T-helper 1 cell treated with Interleukin-12 subunit alpha and Interleukin-12 subunit beta and Interleukin-4 antibody, amounts not matched to agents 30 μg/mL and 1 μg/mL, for 36 hours (primary cell): ENCODE data around the gene B4GALT5.
"Not testable (repeated sequence)": the region's sequence is repeated elsewhere in the genome, so short reads cannot be mapped to it uniquely, and the experiment has no call there.

Experiments used
- H3K27ac Mint-ChIP-seq: one replicate; pipeline ENCODE4 v1.8.0; 2021; ENCODE audit warnings: mild to moderate bottlenecking, mixed read lengths
- H3K27me3 Mint-ChIP-seq: one replicate; pipeline ENCODE4 v1.8.0; 2021; ENCODE audit warnings: low read depth, mixed read lengths
- H3K36me3 Mint-ChIP-seq: one replicate; pipeline ENCODE4 v1.8.0; 2021; ENCODE audit warnings: low read depth, mixed read lengths
- H3K4me1 Mint-ChIP-seq: one replicate; pipeline ENCODE4 v1.8.0; 2021; ENCODE audit warnings: low read depth, mixed read lengths
- H3K4me3 Mint-ChIP-seq: one replicate; pipeline ENCODE4 v1.8.0; 2021; ENCODE audit warnings: mild to moderate bottlenecking, moderate library complexity, mixed read lengths
- H3K9me3 Mint-ChIP-seq: one replicate; pipeline ENCODE4 v1.8.0; 2021; ENCODE audit warnings: mixed read lengths

Gene B4GALT5

GRCh38 chr20:49748525-49748838 is 34.8 kb upstream of the B4GALT5 start:
- H3K4me3 Mint-ChIP-seq, result no peak overlapping the region
- H3K4me1 Mint-ChIP-seq, result peaks cover 8% of the 10 kb centered on the region
- no peaks in the 10 kb centered on the region for H3K9me3 Mint-ChIP-seq
- H3K27ac Mint-ChIP-seq, result no peak overlapping the region
- H3K27me3 Mint-ChIP-seq, result peaks cover 38% of the 10 kb centered on the region
- no peaks in the 10 kb centered on the region for H3K36me3 Mint-ChIP-seq

DNA sequence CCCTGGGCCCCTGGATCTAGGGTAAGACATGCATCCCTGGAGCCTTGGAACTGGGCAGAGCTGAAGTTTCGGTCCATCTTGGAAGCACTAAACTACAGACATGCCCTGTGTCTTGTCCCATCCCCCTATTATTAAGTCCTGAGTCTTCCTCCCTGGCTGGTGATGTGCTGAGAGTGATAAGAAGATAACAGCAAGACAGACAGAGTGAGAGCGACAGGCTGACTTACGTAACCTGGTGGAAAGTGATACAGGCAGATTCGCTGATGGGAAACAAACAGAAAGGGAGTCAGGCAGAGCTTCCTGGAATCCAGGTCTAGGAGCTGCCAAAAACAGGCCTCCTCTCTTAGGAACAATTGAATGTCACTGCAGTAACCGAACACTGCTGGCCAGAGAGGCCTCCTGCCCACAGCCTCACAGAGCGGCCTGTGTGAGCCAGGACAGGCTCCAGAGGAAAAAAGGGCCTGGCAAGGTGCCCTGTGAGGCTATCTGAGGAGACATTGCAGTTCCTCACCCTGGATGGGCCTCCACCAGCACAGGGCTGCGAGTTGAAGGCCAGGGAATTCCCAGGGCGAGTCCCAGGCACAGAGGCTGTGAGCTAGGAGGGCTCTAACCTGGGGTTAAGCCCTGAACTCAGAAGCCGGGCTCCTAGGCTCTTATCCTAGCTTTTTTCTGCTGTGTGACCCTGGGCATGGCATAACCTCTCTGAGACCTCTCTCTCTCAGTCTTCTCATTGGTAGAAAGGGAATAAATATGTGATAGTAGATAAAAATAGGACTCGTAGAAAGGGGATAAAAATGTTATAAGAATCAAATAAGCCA is 34.2 kb upstream of the B4GALT5 start:
- no peaks in the 10 kb centered on the region for H3K36me3 Mint-ChIP-seq
- H3K27ac Mint-ChIP-seq, result no peak overlapping the region
- H3K9me3 Mint-ChIP-seq, result no peaks in the 10 kb centered on the region
- peaks cover 8% of the 10 kb centered on the region for H3K4me1 Mint-ChIP-seq
- H3K4me3 Mint-ChIP-seq, result no peak overlapping the region
- H3K27me3 Mint-ChIP-seq, result peaks cover 38% of the 10 kb centered on the region

- H3K4me1 Mint-ChIP-seq, result no peaks in the 10 kb centered on the region
- no peaks in the 10 kb centered on the region for H3K36me3 Mint-ChIP-seq
- H3K27ac Mint-ChIP-seq, result no peak overlapping the region
- H3K4me3 Mint-ChIP-seq, result no peak overlapping the region
- H3K9me3 Mint-ChIP-seq, result no peaks in the 10 kb centered on the region
- peaks cover 30% of the 10 kb centered on the region for H3K27me3 Mint-ChIP-seq
Observed at GRCh38 chr20:49742948-49743347, 29.3 kb upstream of the B4GALT5 start.

DNA sequence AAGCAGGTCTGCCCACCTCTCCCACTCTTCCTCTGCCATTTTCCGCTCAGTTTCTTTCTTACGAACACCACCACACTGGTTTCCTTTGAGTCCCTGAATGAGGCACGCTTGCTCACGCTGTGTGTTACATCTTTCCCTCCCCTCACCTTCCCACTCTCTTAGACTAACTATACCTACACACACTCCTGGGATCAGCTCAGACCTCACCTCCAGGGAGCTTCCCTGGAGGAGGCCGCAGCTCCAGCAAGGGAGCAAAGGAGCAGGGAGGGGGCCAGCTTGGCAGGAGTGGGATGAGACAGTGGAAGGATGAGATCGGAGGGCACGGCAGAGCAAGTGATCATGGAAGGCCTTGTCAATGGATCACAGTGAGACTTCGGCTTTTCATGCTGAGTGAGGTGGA is 28.3 kb upstream of the B4GALT5 start:
- no peak overlapping the region for H3K27ac Mint-ChIP-seq
- H3K36me3 Mint-ChIP-seq, result no peaks in the 10 kb centered on the region
- H3K27me3 Mint-ChIP-seq, result peaks cover 34% of the 10 kb centered on the region

GRCh38 chr20:49740807-49741206 is 27.1 kb upstream of the B4GALT5 start:
- Mint-ChIP-seq H3K27ac (no peak overlapping the region), H3K4me3 (no peak overlapping the region), H3K4me1 (no peaks in the 10 kb centered on the region), H3K36me3 (no peaks in the 10 kb centered on the region), H3K9me3 (no peaks in the 10 kb centered on the region), H3K27me3 (peaks cover 37% of the 10 kb centered on the region)

More for the DNA sequence above, 28.3 kb upstream of the B4GALT5 start:
- no peaks in the 10 kb centered on the region for H3K4me1 Mint-ChIP-seq
- H3K9me3 Mint-ChIP-seq, result no peaks in the 10 kb centered on the region
- no peak overlapping the region for H3K4me3 Mint-ChIP-seq

- Mint-ChIP-seq H3K9me3 (no peaks in the 10 kb centered on the region), H3K4me1 (no peaks in the 10 kb centered on the region), H3K36me3 (no peaks in the 10 kb centered on the region), H3K4me3 (no peak overlapping the region), H3K27me3 (peaks cover 34% of the 10 kb centered on the region), H3K27ac (no peak overlapping the region)
Observed at GRCh38 chr20:49739042-49739441, 25.4 kb upstream of the B4GALT5 start.

DNA sequence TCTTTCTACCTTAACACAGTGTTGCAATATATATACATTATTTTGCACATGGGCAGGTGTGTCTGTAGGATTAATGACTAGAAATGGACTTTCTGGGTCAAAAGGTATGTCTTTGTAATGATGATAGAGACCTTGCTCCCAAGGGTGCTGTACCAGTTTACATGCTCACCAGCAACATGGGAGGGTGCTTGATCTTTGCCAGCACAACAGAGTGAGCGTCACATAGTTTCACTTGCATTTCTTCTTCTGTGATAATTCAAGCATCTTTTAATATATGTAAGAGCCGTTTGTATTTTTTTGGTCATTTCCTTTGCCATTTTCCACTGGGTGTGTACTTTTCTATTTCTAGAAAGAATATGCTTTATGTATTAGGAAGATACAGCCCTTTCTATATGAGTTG is 23.6 kb upstream of the B4GALT5 start:
- no peaks in the 10 kb centered on the region for H3K36me3 Mint-ChIP-seq
- no peaks in the 10 kb centered on the region for H3K9me3 Mint-ChIP-seq
- peaks cover 34% of the 10 kb centered on the region for H3K27me3 Mint-ChIP-seq
- H3K4me3 Mint-ChIP-seq, result no peak overlapping the region
- no peaks in the 10 kb centered on the region for H3K4me1 Mint-ChIP-seq
- no peak overlapping the region for H3K27ac Mint-ChIP-seq

- Mint-ChIP-seq H3K4me3 (no peak overlapping the region), H3K27me3 (peaks cover 17% of the 10 kb centered on the region), H3K27ac (no peak overlapping the region), H3K9me3 (no peaks in the 10 kb centered on the region), H3K36me3 (no peaks in the 10 kb centered on the region), H3K4me1 (peaks cover 6% of the 10 kb centered on the region)
Observed at GRCh38 chr20:49729780-49730179, 16.1 kb upstream of the B4GALT5 start.

DNA sequence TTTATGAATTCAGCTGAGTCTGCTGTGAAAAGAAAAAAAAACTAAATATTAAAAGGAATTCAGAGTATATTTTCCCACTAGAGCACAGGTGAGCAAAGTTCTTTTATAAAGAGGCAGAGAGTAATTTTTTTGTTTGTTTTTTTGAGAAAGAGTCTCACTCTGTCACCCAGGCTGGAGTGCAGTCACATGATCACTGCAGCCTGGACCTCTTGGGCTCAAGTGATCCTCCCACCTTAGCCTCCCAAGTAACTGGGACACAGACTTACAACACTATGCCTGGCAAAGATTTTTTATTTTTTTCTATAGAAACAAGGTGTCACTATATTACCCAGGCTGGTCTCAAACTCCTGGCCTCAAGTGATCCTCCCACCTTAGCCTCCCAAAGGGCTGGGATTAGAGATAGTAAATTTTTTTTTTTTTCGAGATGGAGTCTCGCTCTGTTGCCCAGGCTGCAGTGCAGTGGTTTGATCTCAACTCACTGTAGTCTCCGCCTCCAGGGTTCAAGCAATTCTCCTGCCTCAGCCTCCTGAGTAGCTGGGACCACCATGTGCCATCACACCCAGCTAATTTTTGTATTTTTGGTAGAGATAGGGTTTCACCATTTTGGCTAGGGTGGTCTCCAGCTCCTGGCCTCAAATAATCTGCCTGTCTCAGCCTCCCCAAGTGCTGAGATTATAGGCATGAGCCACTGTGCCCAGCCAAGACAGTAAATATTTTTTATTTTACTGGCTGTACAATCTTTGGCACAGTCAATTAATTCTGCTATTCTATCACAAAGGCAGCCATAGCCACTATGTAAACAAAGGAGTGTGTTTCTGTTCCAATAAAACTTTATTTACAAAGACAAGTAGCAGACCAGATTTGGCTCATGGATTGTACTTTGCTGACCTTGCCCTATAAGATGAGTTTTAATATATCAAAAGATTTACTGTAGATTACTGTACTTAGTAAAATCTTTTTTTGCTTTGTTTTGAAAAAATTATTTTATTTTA is 14.5 kb upstream of the B4GALT5 start:
- Mint-ChIP-seq H3K36me3 (no peaks in the 10 kb centered on the region), H3K27me3 (peaks cover 9% of the 10 kb centered on the region), H3K27ac (no peak overlapping the region), H3K4me1 (peaks cover 12% of the 10 kb centered on the region), H3K4me3 (no peak overlapping the region), H3K9me3 (no peaks in the 10 kb centered on the region)

DNA sequence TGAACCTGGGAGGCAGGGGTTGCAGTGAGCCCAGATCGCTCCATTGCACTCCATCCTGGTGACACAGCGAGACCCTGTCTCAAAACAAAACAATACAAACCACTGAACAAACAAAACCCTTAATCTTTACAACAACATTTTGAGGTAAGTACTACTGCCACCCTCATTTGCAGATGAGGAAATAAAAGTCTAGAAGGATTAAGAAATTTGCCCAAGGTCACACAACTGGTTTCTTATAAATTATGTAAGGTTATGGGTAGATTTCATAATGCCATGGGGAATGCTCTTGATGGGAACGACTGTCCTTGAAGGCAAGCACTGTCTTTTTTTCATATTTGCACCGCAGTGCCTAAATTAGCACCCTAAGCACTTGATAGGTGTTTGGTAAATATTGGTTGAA is 13.8 kb upstream of the B4GALT5 start:
- no peaks in the 10 kb centered on the region for H3K9me3 Mint-ChIP-seq
- H3K36me3 Mint-ChIP-seq, result no peaks in the 10 kb centered on the region
- H3K27ac Mint-ChIP-seq, result no peak overlapping the region
- no peak overlapping the region for H3K4me3 Mint-ChIP-seq
- peaks cover 12% of the 10 kb centered on the region for H3K4me1 Mint-ChIP-seq
- peaks cover 7% of the 10 kb centered on the region for H3K27me3 Mint-ChIP-seq

GRCh38 chr20:49725694-49726093 is 12.0 kb upstream of the B4GALT5 start:
- H3K4me1 Mint-ChIP-seq, result peaks cover 12% of the 10 kb centered on the region
- no peak overlapping the region for H3K27ac Mint-ChIP-seq
- H3K36me3 Mint-ChIP-seq, result no peaks in the 10 kb centered on the region
- H3K4me3 Mint-ChIP-seq, result no peak overlapping the region
- peaks cover 7% of the 10 kb centered on the region for H3K27me3 Mint-ChIP-seq
- H3K9me3 Mint-ChIP-seq, result no peaks in the 10 kb centered on the region

- not testable (repeated sequence) for H3K9me3 Mint-ChIP-seq, H3K4me3 Mint-ChIP-seq, H3K27me3 Mint-ChIP-seq, H3K36me3 Mint-ChIP-seq, H3K27ac Mint-ChIP-seq
- peaks cover 12% of the 10 kb centered on the region for H3K4me1 Mint-ChIP-seq
Observed at GRCh38 chr20:49725224-49725606, 11.5 kb upstream of the B4GALT5 start.

DNA sequence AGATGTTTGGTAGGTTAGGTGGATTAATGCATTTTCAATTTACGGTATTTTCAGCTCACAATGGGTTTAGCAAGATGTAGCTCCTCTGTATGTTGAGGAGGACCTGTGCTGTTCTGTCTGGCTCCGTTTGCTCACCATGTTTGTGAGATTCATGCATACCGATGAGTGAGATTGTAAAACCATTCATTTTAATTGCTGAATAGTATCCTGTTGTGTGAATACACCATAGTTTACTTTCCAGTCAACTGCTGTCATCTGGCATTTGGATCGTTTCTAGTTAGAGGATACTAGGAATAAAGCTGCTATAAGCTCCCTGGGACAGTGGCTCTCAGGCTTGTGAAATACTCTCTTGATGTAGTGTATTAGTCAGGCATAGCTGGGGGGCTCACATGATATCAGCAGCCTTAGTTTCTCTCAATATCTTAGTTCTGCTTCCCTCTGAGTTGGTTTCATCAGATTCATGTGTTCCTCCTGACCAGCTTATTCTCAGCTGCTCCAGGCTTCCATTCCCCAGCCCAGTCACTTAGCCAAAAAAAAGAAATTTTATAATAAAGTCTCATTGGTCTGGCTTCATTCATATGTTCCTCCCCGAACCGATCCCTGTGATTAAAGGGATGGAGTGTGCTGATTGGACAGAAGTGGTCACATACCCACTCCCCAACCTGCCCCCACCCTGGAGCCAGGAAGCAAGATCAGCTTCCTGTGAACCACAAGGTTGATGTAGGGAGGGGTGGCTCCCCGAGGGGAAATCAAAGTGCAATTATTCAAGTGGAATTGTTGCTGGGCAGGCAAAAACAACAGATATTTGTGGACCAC is 10.9 kb upstream of the B4GALT5 start:
- H3K4me3 Mint-ChIP-seq, result no peak overlapping the region
- peaks cover 12% of the 10 kb centered on the region for H3K4me1 Mint-ChIP-seq
- H3K27ac Mint-ChIP-seq, result no peak overlapping the region

DNA sequence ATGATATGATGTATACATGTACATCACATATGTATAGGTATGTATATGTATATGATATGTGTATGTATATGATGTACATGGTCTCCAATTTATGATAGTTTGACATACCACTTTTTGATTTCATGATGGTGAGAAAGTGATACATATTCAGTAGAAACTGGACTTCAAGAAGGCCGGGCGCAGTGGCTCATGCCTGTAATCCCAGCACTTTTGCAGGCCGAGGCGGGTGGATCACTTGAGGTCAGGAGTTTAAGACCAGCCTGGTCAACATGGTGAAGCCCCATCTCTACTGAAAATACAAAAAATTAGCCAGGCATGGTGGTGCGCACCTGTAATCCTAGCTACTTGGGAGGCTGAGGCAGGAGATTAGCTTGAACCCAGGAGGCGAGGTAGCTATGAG is 10.1 kb upstream of the B4GALT5 start:
- H3K9me3 Mint-ChIP-seq, H3K27ac Mint-ChIP-seq, H3K4me3 Mint-ChIP-seq, H3K27me3 Mint-ChIP-seq, H3K36me3 Mint-ChIP-seq: not testable (repeated sequence)
- H3K4me1 Mint-ChIP-seq, result peaks cover 12% of the 10 kb centered on the region

More for the DNA sequence above, 10.9 kb upstream of the B4GALT5 start:
- Mint-ChIP-seq H3K27me3 (peaks cover 4% of the 10 kb centered on the region), H3K36me3 (no peaks in the 10 kb centered on the region), H3K9me3 (no peaks in the 10 kb centered on the region)
